SU-DHL-6 (cell line): ENCODE measurements around the gene NAA40.

Experiments used
- CTCF ChIP-seq: fragments of 200-600 bp; sonication (generic); IDR thresholded peaks from one replicate; pipeline ENCODE4 v1.5.1; 2017; ENCODE audit warnings: antibody characterized with exemption, mild to moderate bottlenecking, low read length, moderate library complexity; ENCODE audit not compliant: insufficient read depth, poor library complexity, severe bottlenecking
- EZH2phosphoT487 ChIP-seq: fragments of 200-600 bp; sonication (generic), shearing (Covaris generic); conservative IDR thresholded peaks from 2 replicates; pipeline ENCODE4 v1.6.1; 2018; ENCODE audit warnings: mild to moderate bottlenecking, antibody characterized with exemption, low read length, moderate library complexity, mixed read lengths

GRCh38 chr11:63951779-63952536 lies 13.2 kb downstream of the NAA40 start:
- TF ChIP-seq CTCF, result no peak
- TF ChIP-seq EZH2phosphoT487, result no peak
